Coronary artery (tissue), 2 donors: ENCODE data around the gene STAC.
A peak's percentile ranks its signal among the peaks of the same experiment; 100 is the strongest.
"Not testable (repeated sequence)": the region's sequence is repeated elsewhere in the genome, so short reads cannot be mapped to it uniquely, and the experiment has no call there.

Experiments used
- DNase-seq: peaks from one replicate; pipeline ENCODE4 v3.0.0-alpha.2; 2017; ENCODE audit warnings: low spot score
- H3K27ac ChIP-seq, 2 donors: fragments of 200-600 bp; sonication (generic); one replicate each; pipeline ENCODE4 v1.5.1; 2016 to 2019
- H3K4me3 ChIP-seq: fragments of 200-600 bp; sonication (generic); 2 replicates; pipeline ENCODE4 v1.5.1; 2016; ENCODE audit warnings: mild to moderate bottlenecking, moderate library complexity
- CTCF ChIP-seq: fragments of 200-600 bp; sonication (generic); IDR thresholded peaks from one replicate; pipeline ENCODE4 v1.5.1; 2019; ENCODE audit warnings: antibody characterized with exemption

STAC gene

GRCh38 chr3:36494461-36495109 is 114.3 kb downstream of the STAC start:
- no peak for DNase-seq
- Histone ChIP-seq H3K27ac (peak overlapping the region in 1 of 2 donors; percentile 46), H3K4me3 (no peak overlapping the region)
- no peak for TF ChIP-seq CTCF

- Histone ChIP-seq H3K4me3 (no peak overlapping the region), H3K27ac (peak overlapping the region in 1 of 2 donors; percentile 9)
- DNase-seq: no peak
- TF ChIP-seq CTCF: no peak
Observed at GRCh38 chr3:36496684-36497633, 116.7 kb downstream of the STAC start.

GRCh38 chr3:36500053-36500452 is 119.7 kb downstream of the STAC start:
- DNase-seq, H3K4me3 ChIP-seq, H3K27ac ChIP-seq: not testable (repeated sequence)

- H3K4me3 ChIP-seq: no peak overlapping the region
- DNase-seq: no peak
- no peak for TF ChIP-seq CTCF
- no peak overlapping the region for H3K27ac ChIP-seq
Observed at GRCh38 chr3:36501616-36502015, 121.3 kb downstream of the STAC start.

GRCh38 chr3:36505393-36505792 is 125.1 kb downstream of the STAC start:
- no peak for TF ChIP-seq CTCF
- DNase-seq: no peak
- Histone ChIP-seq H3K4me3 (no peak overlapping the region), H3K27ac (no peak overlapping the region)

- TF ChIP-seq CTCF: no peak
- DNase-seq: no peak
- no peak overlapping the region for H3K4me3 ChIP-seq
- H3K27ac ChIP-seq: no peak overlapping the region
Observed at GRCh38 chr3:36511791-36512486, 131.6 kb downstream of the STAC start.

- Histone ChIP-seq H3K4me3 (no peak overlapping the region), H3K27ac (no peak overlapping the region)
- no peak for TF ChIP-seq CTCF
- DNase-seq: no peak
Observed at GRCh38 chr3:36512555-36512954, 132.3 kb downstream of the STAC start.
